ENCODE measurements around the gene CDC42BPG.

GRCh38 chr11:64826578-64827450, 17.6 kb downstream of the CDC42BPG start:
- TF ChIP-seq CTCF (IDR thresholded peaks at IDR 0.05) (no peak), POLR2AphosphoS5 (IDR thresholded peaks at IDR 0.05; ENCODE audit: low read depth, low read length) (no peak), SIN3A (IDR thresholded peaks at IDR 0.05; ENCODE audit: borderline replicate concordance, insufficient read depth, low read depth, low read length) (no peak), REST (IDR thresholded peaks at IDR 0.05; ENCODE audit: insufficient read depth in 1 of 2, low read depth in 2 of 2, low read length in 1 of 2) (no peak), TCF7L2 (IDR thresholded peaks at IDR 0.05; ENCODE audit: low read depth, low read length) (no peak)
